ENCODE results near the gene ASPN. TPM values are rescaled to one million over a fixed set of nuclear protein-coding genes. Genes with fewer than 3 reads are reported as not detected.

Gene ASPN
- polyA plus RNA-seq, 1 experiment: 1.1 TPM

- H3K4me3 ChIP-seq (ENCODE audit: low read depth, low read length): no peak overlapping the region
- H3K27ac ChIP-seq (ENCODE audit: low read depth, low read length): no peak overlapping the region
- no peaks in the 10 kb centered on the region for H3K27me3 ChIP-seq (ENCODE audit: control insufficient read depth, insufficient read depth, low read length)
- CTCF ChIA-PET: interaction anchor here (0.6 to 3.7 kb wide), 18 partner anchors 10 to 307 kb away, joined by 3 to 41 read pairs (median 4); partner anchors contain the start of genes CENPP and NOL8
- DNase-seq (ENCODE audit: low read depth, low spot score): no peak
- TF ChIP-seq CTCF (IDR thresholded peaks at IDR 0.05; ENCODE audit: low read depth, low read length): peak; percentile 50
- POLR2A ChIA-PET: no interaction called here
- no peaks in the 10 kb centered on the region for H3K9me3 ChIP-seq (ENCODE audit: control insufficient read depth, insufficient read depth, low read length)
These were observed 43.3 kb downstream of the ASPN start for GRCh38 chr9:92438900-92439526.

GRCh38 chr9:92435263-92435662 lies 47.0 kb downstream of the ASPN start:
- TF ChIP-seq CTCF (IDR thresholded peaks at IDR 0.05; ENCODE audit: low read depth, low read length): no peak
- CTCF ChIA-PET: no interaction called here
- POLR2A ChIA-PET: no interaction called here
- no peak for DNase-seq (ENCODE audit: low read depth, low spot score)
- H3K9me3 ChIP-seq (ENCODE audit: control insufficient read depth, insufficient read depth, low read length): no peaks in the 10 kb centered on the region
- H3K4me3 ChIP-seq (ENCODE audit: low read depth, low read length): no peak overlapping the region
- H3K27me3 ChIP-seq (ENCODE audit: control insufficient read depth, insufficient read depth, low read length): no peaks in the 10 kb centered on the region
- no peak overlapping the region for H3K27ac ChIP-seq (ENCODE audit: low read depth, low read length)

GRCh38 chr9:92432972-92433548 lies 49.2 kb downstream of the ASPN start:
- ChIA-PET CTCF (no interaction called here), POLR2A (interaction anchor here (0.7 kb wide), 1 partner anchor 11 kb away, joined by 3 read pairs; no protein-coding TSS in a partner anchor)
- Histone ChIP-seq H3K9me3 (ENCODE audit: control insufficient read depth, insufficient read depth, low read length) (no peaks in the 10 kb centered on the region), H3K27ac (ENCODE audit: low read depth, low read length) (no peak overlapping the region), H3K4me3 (ENCODE audit: low read depth, low read length) (no peak overlapping the region), H3K27me3 (ENCODE audit: control insufficient read depth, insufficient read depth, low read length) (no peaks in the 10 kb centered on the region)
- no peak for TF ChIP-seq CTCF (IDR thresholded peaks at IDR 0.05; ENCODE audit: low read depth, low read length)
- no peak for DNase-seq (ENCODE audit: low read depth, low spot score)

- Histone ChIP-seq H3K4me3 (ENCODE audit: low read depth, low read length) (no peak overlapping the region), H3K9me3 (ENCODE audit: control insufficient read depth, insufficient read depth, low read length) (no peaks in the 10 kb centered on the region), H3K27me3 (ENCODE audit: control insufficient read depth, insufficient read depth, low read length) (no peaks in the 10 kb centered on the region), H3K27ac (ENCODE audit: low read depth, low read length) (no peak overlapping the region)
- CTCF ChIA-PET: no interaction called here
- POLR2A ChIA-PET: no interaction called here
- no peak for DNase-seq (ENCODE audit: low read depth, low spot score)
- TF ChIP-seq CTCF (IDR thresholded peaks at IDR 0.05; ENCODE audit: low read depth, low read length): no peak
These were observed 50.0 kb downstream of the ASPN start for GRCh38 chr9:92432350-92432749.

GRCh38 chr9:92429836-92430235 lies 52.5 kb downstream of the ASPN start:
- Histone ChIP-seq H3K9me3 (ENCODE audit: control insufficient read depth, insufficient read depth, low read length) (no peaks in the 10 kb centered on the region), H3K4me3 (ENCODE audit: low read depth, low read length) (no peak overlapping the region), H3K27me3 (ENCODE audit: control insufficient read depth, insufficient read depth, low read length) (no peaks in the 10 kb centered on the region), H3K27ac (ENCODE audit: low read depth, low read length) (no peak overlapping the region)
- ChIA-PET CTCF (no interaction called here), POLR2A (no interaction called here)
- no peak for TF ChIP-seq CTCF (IDR thresholded peaks at IDR 0.05; ENCODE audit: low read depth, low read length)
- no peak for DNase-seq (ENCODE audit: low read depth, low spot score)

Data from AG04450 (cell line).